GM19099 (cell line): Measurements from ENCODE around the gene SUPT3H.

Source experiments
- POLR2A ChIP-seq: IDR thresholded peaks from 3 replicates; pipeline ENCODE4 v1.6.1; 2011; ENCODE audit warnings: low read depth; ENCODE audit not compliant: insufficient read length; ENCODE audit errors: extremely low read depth

Gene SUPT3H

DNA sequence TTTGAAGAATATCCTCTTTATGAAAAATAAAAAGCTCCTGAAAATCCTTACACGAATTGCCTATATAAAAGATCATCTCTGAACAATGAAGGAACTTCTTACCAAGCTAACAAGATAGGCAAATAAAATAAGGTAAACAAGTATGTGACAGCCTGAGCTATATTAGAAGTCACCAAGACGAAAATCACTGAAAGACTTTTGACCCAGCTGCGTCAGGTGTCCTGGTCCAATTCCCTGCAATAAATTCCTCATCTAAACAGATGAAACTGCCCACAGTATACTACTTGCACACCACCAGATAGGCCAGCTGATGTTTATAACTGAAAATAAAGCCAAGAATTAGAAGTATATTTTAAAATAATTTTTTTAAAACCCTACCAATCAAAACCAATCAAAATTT is 117.0 kb downstream of the SUPT3H start:
- no peak for TF ChIP-seq POLR2A

DNA sequence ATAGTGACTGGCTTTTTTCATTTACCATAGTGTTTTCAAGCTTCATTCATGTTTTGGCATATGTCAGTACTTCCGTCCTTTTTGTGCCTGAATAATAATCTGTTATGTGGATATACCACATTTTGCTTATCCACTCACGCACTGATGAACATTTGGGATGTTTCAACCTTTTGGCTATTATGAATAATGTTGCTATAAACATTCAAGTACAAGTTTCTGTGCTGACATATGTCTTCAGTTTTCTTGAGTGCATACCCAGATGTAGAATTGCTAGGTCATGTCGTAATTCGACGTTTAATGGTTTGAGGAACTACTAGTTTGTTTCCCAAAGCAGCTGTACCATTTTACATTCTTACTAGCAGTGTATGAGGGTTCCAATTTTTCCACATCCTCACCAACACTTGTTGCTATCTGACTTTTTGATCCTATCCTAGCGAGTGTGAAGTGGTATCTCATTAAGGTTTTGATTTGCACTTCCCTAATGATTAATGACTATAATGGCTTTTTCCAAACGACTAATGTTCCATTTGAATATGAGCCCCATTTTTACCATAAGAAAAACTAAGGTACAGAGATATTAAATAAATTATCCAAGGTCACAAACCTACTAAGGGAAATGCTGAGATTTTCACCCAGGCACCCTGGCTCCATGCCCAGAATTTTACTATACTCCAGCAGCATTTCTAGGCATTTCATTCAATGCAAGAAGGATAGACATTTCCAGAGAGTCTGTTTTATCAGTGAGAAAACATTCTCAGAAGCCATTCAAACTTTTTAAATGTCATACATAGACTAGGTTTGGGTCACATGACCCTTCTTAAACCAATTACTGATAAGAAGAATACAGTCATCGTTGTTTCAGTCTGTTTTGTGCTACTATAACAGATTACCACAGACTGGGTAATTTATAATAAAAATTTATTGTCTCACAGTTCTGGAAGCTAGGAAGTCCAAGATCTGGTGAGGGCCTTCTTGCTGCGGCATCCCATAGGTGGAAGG is 120.7 kb downstream of the SUPT3H start:
- no peak for TF ChIP-seq POLR2A

GRCh38 chr6:45255434-45255833 is 122.3 kb downstream of the SUPT3H start:
- TF ChIP-seq POLR2A = no peak

- TF ChIP-seq POLR2A = no peak
Measured at GRCh38 chr6:45254253-45254652, 123.5 kb downstream of the SUPT3H start.

GRCh38 chr6:45253453-45253852 is 124.3 kb downstream of the SUPT3H start:
- TF ChIP-seq POLR2A = no peak

GRCh38 chr6:45231660-45232059 is 146.1 kb downstream of the SUPT3H start:
- TF ChIP-seq POLR2A = no peak

DNA sequence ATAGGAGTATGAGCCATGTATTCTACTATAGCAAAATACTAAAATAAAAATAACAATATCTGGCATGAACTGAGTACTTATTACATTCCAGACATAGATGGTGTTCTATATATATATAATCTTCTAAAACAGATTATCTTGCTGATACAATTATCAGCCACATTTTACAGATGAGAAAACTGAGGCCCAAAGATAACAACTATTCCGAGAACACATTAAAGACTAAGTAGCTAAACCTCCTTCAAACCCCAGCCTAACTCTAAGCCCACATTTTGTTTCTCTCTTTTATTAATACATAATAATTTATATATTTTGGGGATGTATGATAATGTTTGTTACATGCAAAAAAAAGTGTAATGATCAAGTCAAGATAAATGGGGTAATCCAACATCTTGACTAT is 148.3 kb downstream of the SUPT3H start:
- TF ChIP-seq POLR2A = no peak

- no peak for TF ChIP-seq POLR2A
Measured at GRCh38 chr6:45226081-45226480, 151.7 kb downstream of the SUPT3H start.

GRCh38 chr6:45222380-45222779 is 155.4 kb downstream of the SUPT3H start:
- no peak for TF ChIP-seq POLR2A

GRCh38 chr6:45215759-45216158 is 162.0 kb downstream of the SUPT3H start:
- TF ChIP-seq POLR2A = no peak

GRCh38 chr6:45212976-45213375 is 164.8 kb downstream of the SUPT3H start:
- no peak for TF ChIP-seq POLR2A

- no peak for TF ChIP-seq POLR2A
Measured at GRCh38 chr6:45209762-45210161, 168.0 kb downstream of the SUPT3H start.

GRCh38 chr6:45206793-45207492 is 170.8 kb downstream of the SUPT3H start:
- no peak for TF ChIP-seq POLR2A

GRCh38 chr6:45201484-45201883 is 176.2 kb downstream of the SUPT3H start:
- no peak for TF ChIP-seq POLR2A

- TF ChIP-seq POLR2A = no peak
Measured at GRCh38 chr6:45200510-45200909, 177.2 kb downstream of the SUPT3H start.

- no peak for TF ChIP-seq POLR2A
Measured at GRCh38 chr6:45199554-45199953, 178.2 kb downstream of the SUPT3H start.
